H1 (cell line): ENCODE measurements around the gene RADIL. TPM values are rescaled to one million over a fixed set of nuclear protein-coding genes. Genes with fewer than 3 reads are reported as not detected.

Experiments used
- CTCF ChIA-PET: fragments of 300-600 bp; sonication (Branson Sonifier 250); formaldehyde crosslinking; loops from one replicate; lab custom pipeline; 2021; ENCODE audit not compliant: partially characterized antibody; lab: Charles Lee
- POLR2A ChIA-PET: fragments of 300-600 bp; sonication (Branson Sonifier 250); formaldehyde crosslinking; loops from one replicate; lab custom pipeline; 2021; ENCODE audit warnings: inconsistent platforms; ENCODE audit not compliant: partially characterized antibody; lab: Charles Lee
- DNase-seq, 2 experiments: peaks; one replicate each; pipeline versions ENCODE4 v3.0.0 to v3.0.0-alpha.2; 2010 to 2022; ENCODE audit warnings: low spot score in 2 of 2, low read depth in 1 of 2, mixed read lengths in 1 of 2
- FAIRE-seq: peaks from 2 replicates; lab custom pipeline; 2011; peaks lifted over from hg19 to GRCh38; lab: Jason Lieb, UNC
- H2AFZ ChIP-seq: 2 replicates; pipeline ENCODE4 v1.8.1; 2012; ENCODE audit warnings: low read length, inconsistent platforms
- H2AK5ac ChIP-seq: 2 replicates; pipeline ENCODE4 v1.6.1; 2013; ENCODE audit warnings: low read depth, low read length
- H2BK120ac ChIP-seq: replicated peaks from 2 replicates; pipeline ENCODE3; 2013; ENCODE audit warnings: low read depth, low read length, inconsistent platforms
- H2BK12ac ChIP-seq: 2 replicates; pipeline ENCODE4 v1.6.1; 2013; ENCODE audit warnings: low read depth, low read length
- H2BK15ac ChIP-seq: 2 replicates; pipeline ENCODE4 v1.6.1; 2013; ENCODE audit warnings: low read length
- H2BK20ac ChIP-seq: 2 replicates; pipeline ENCODE4 v1.6.1; 2013; ENCODE audit warnings: low read length
- H2BK5ac ChIP-seq: 2 replicates; pipeline ENCODE4 v1.6.1; 2013; ENCODE audit warnings: low read depth, low read length
- H3K14ac ChIP-seq: 2 replicates; pipeline ENCODE4 v1.6.1; 2013; ENCODE audit warnings: inconsistent platforms; ENCODE audit not compliant: insufficient read length
- H3K18ac ChIP-seq: 2 replicates; pipeline ENCODE4 v1.6.1; 2013; ENCODE audit warnings: low read length; ENCODE audit errors: extremely low read depth
- H3K23ac ChIP-seq: 2 replicates; pipeline ENCODE4 v1.6.1; 2013; ENCODE audit warnings: inconsistent platforms; ENCODE audit not compliant: insufficient read length
- H3K23me2 ChIP-seq: 2 replicates; pipeline ENCODE4 v1.6.1; 2013; ENCODE audit warnings: low read depth, low read length
- H3K27ac ChIP-seq: 2 replicates; pipeline ENCODE4 v1.6.1; 2011; ENCODE audit warnings: low read depth, low read length, inconsistent platforms
- H3K27me3 ChIP-seq, 4 experiments: replicated peaks in 1 of 4; 1 replicate in 1 of 4; 2 replicates in 3 of 4; pipeline versions ENCODE4 v1.6.1 to v1.8.1; 2011 to 2013; ENCODE audit warnings: low read length in 3 of 4, mild to moderate bottlenecking in 3 of 4, inconsistent platforms in 2 of 4, mixed read lengths in 2 of 4, moderate library complexity in 1 of 4; ENCODE audit not compliant: control insufficient read depth in 3 of 4, insufficient read depth in 3 of 4; ENCODE audit errors: extremely low read depth in 1 of 4
- H3K36me3 ChIP-seq, 4 experiments: 2 replicates each; pipeline versions ENCODE4 v1.6.1 to v1.8.1; 2011 to 2013; ENCODE audit warnings: mild to moderate bottlenecking in 4 of 4, low read length in 3 of 4, moderate library complexity in 2 of 4, control low read depth in 1 of 4, inconsistent platforms in 1 of 4; ENCODE audit not compliant: insufficient read depth in 4 of 4, control insufficient read depth in 2 of 4
- H3K4ac ChIP-seq: replicated peaks from 2 replicates; pipeline ENCODE3; 2013; ENCODE audit warnings: low read length, low read depth, mixed read lengths, inconsistent platforms; ENCODE audit not compliant: insufficient read length
- H3K4me1 ChIP-seq, 4 experiments: replicated peaks in 1 of 4; 1 replicate in 1 of 4; 2 replicates in 3 of 4; pipeline versions ENCODE4 v1.6.1 to v1.8.1; 2011 to 2013; ENCODE audit warnings: low read length in 3 of 4, inconsistent platforms in 2 of 4, mixed read lengths in 1 of 4; ENCODE audit not compliant: insufficient read depth in 4 of 4, control insufficient read depth in 3 of 4
- H3K4me2 ChIP-seq, 2 experiments: 2 replicates each; pipeline versions ENCODE4 v1.6.1 to v1.8.1; 2011 to 2013; ENCODE audit warnings: low read depth in 2 of 2, low read length in 2 of 2, control low read depth in 1 of 2, inconsistent platforms in 1 of 2, mild to moderate bottlenecking in 1 of 2; ENCODE audit not compliant: insufficient read depth in 1 of 2
- H3K4me3 ChIP-seq, 4 experiments: fragments of 200-600, 300-600 bp in 1 of 4; sonication (generic), shearing (Covaris generic), sonication (Bioruptor Twin) in 1 of 4; 2 replicates each; pipeline versions ENCODE4 v1.5.1 to v1.8.1; 2011 to 2016; ENCODE audit warnings: low read length in 4 of 4, low read depth in 3 of 4, control low read depth in 2 of 4, inconsistent platforms in 2 of 4, mild to moderate bottlenecking in 2 of 4, mixed read lengths in 1 of 4, moderate library complexity in 1 of 4; ENCODE audit not compliant: insufficient read depth in 2 of 4; ENCODE audit errors: extremely low read depth in 1 of 4
- H3K56ac ChIP-seq: replicated peaks from 2 replicates; pipeline ENCODE3; 2013; ENCODE audit warnings: low read depth, mild to moderate bottlenecking, mixed read lengths, low read length, inconsistent platforms; ENCODE audit not compliant: insufficient read length
- H3K79me1 ChIP-seq: 2 replicates; pipeline ENCODE4 v1.6.1; 2013; ENCODE audit warnings: low read depth, low read length, control low read depth
- H3K79me2 ChIP-seq, 2 experiments: 2 replicates each; pipeline versions ENCODE4 v1.6.1 to v1.8.1; 2012 to 2013; ENCODE audit warnings: low read length in 2 of 2, mild to moderate bottlenecking in 2 of 2, inconsistent platforms in 1 of 2; ENCODE audit not compliant: insufficient read depth in 2 of 2, control insufficient read depth in 1 of 2
- H3K9ac ChIP-seq, 4 experiments: replicated peaks in 1 of 4; 1 replicate in 1 of 4; 2 replicates in 3 of 4; pipeline versions ENCODE4 v1.6.1 to v1.8.1; 2011 to 2013; ENCODE audit warnings: low read depth in 3 of 4, low read length in 3 of 4, control low read depth in 2 of 4, mild to moderate bottlenecking in 2 of 4, moderate library complexity in 2 of 4, inconsistent platforms in 1 of 4; ENCODE audit errors: extremely low read depth in 1 of 4
- H3K9me3 ChIP-seq, 2 experiments: 2 replicates each; pipeline versions ENCODE4 v1.6.1 to v1.8.1; 2012 to 2013; ENCODE audit warnings: mild to moderate bottlenecking in 2 of 2, moderate library complexity in 2 of 2, control low read depth in 1 of 2, inconsistent platforms in 1 of 2, low read depth in 1 of 2, low read length in 1 of 2, mixed read lengths in 1 of 2; ENCODE audit not compliant: insufficient read depth in 2 of 2
- H4K20me1 ChIP-seq, 2 experiments: replicated peaks in 1 of 2; 2 replicates each; pipeline versions ENCODE3 to v1.8.1; 2011 to 2013; ENCODE audit warnings: inconsistent platforms in 2 of 2, low read length in 2 of 2, mild to moderate bottlenecking in 1 of 2; ENCODE audit not compliant: insufficient read depth in 2 of 2, control insufficient read depth in 1 of 2
- H4K5ac ChIP-seq: 2 replicates; pipeline ENCODE4 v1.6.1; 2013; ENCODE audit warnings: low read length, low read depth, mixed read lengths, inconsistent platforms; ENCODE audit not compliant: insufficient read length
- H4K8ac ChIP-seq: 2 replicates; pipeline ENCODE4 v1.8.0; 2013; ENCODE audit warnings: mild to moderate bottlenecking, moderate library complexity, low read length, inconsistent platforms; ENCODE audit not compliant: insufficient read depth; ENCODE audit errors: extremely low read depth
- H4K91ac ChIP-seq: replicated peaks from 2 replicates; pipeline ENCODE3; 2013; ENCODE audit warnings: low read length, mixed read lengths, inconsistent platforms; ENCODE audit not compliant: insufficient read length
- CHD1 ChIP-seq: IDR thresholded peaks from 2 replicates; pipeline ENCODE4 v1.6.1; 2012; ENCODE audit warnings: low read depth, low read length, improper control_type of control experiment
- POLR2A ChIP-seq, 2 experiments: IDR thresholded peaks; 1 replicate in 1 of 2; 2 replicates in 1 of 2; pipeline ENCODE4 v1.6.1; 2011; ENCODE audit warnings: low read depth in 2 of 2, low read length in 2 of 2, mild to moderate bottlenecking in 2 of 2; ENCODE audit errors: control extremely low read depth in 1 of 2
- SIRT6 ChIP-seq: IDR thresholded peaks from one replicate; pipeline ENCODE4 v1.7.1; 2012; ENCODE audit warnings: low read length, inconsistent platforms
- WGBS, 2 experiments: shearing (Covaris generic) in 1 of 2; methylation state at CpG; one replicate each; pipeline versions ENCODE4 v1.1.6 to v1.1.7; 2013 to 2015; ENCODE audit warnings: low lambda C conversion rate in 2 of 2, mixed read lengths in 2 of 2, inconsistent platforms in 1 of 2, low coverage in 1 of 2, missing lambda C conversion rate in 1 of 2; ENCODE audit not compliant: insufficient replicate concordance in 2 of 2, insufficient coverage in 1 of 2, insufficient read length in 1 of 2; ENCODE audit errors: extremely low coverage in 1 of 2, missing lambda C conversion rate in 1 of 2; 5-methylcytosine and 5-hydroxymethylcytosine counted together
- polyA plus RNA-seq, 7 experiments: library from polyadenylated mRNA; depleted of rRNA in 3 of 7; stranded (reverse) in 5 of 7; unstranded in 2 of 7; fragments of >200 nt in 5 of 7; fragments of 200-250 nt in 2 of 7; gene quantifications; 1 replicate in 5 of 7; 2 replicates in 1 of 7; 4 replicates in 1 of 7; pipeline versions ENCODE4 v1.2.1 to v1.2.3, GENCODE V29; 2011 to 2013; ENCODE audit warnings: missing spikeins in 2 of 7, mixed read lengths in 2 of 7
- total RNA-seq: library from RNA; stranded (reverse); fragmentation: NEBNext Ultra II Directional; extraction: Animal tissue kit (Norgen Biotek cat#: 25700); gene quantifications from 2 replicates; pipeline ENCODE4 v1.2.1, GENCODE V29; 2021

RADIL gene
- total and polyA plus RNA-seq, 2 of the 8 experiments (the other 6 are each of a cell fraction or from before 2014, with no cell fraction given), result 5.0 to 5.4 TPM

GRCh38 chr7:4825081-4825480 lies 58.4 kb downstream of the RADIL start:
- no peak overlapping the region for H2BK15ac ChIP-seq
- H4K20me1 ChIP-seq, result peaks cover 0 to 2% of the 10 kb centered on the region in 2 experiments
- no peak overlapping the region for H3K14ac ChIP-seq
- no peak overlapping the region for H2BK5ac ChIP-seq
- H3K9me3 ChIP-seq, result no peaks in the 10 kb centered on the region
- H2BK12ac ChIP-seq, result no peak overlapping the region
- H3K18ac ChIP-seq, result no peak overlapping the region
- no peaks in the 10 kb centered on the region for H3K27me3 ChIP-seq
- no peaks in the 10 kb centered on the region for H3K4me1 ChIP-seq
- H3K4me2 ChIP-seq, result no peak overlapping the region
- H3K36me3 ChIP-seq, result no peaks in the 10 kb centered on the region
- no peak for TF ChIP-seq CHD1
- no peak for TF ChIP-seq SIRT6
- no peak for TF ChIP-seq POLR2A (IDR thresholded peaks at IDR 0.05; ENCODE audit: control extremely low read depth in 1 of 2, low read depth in 2 of 2, low read length in 2 of 2)
- no peak overlapping the region for H3K9ac ChIP-seq
- H4K5ac ChIP-seq, result no peak overlapping the region
- no peak for FAIRE-seq
- H2AK5ac ChIP-seq, result no peak overlapping the region
- no peak overlapping the region for H3K4ac ChIP-seq
- H3K23me2 ChIP-seq, result no peaks in the 10 kb centered on the region
- ChIA-PET CTCF (interaction anchor here (0.6 to 1.2 kb wide), 6 partner anchors 17 to 462 kb away, joined by 3 to 4 read pairs (median 3); no protein-coding TSS in a partner anchor), POLR2A (no interaction called here)
- no peak overlapping the region for H4K91ac ChIP-seq
- no peaks in the 10 kb centered on the region for H3K79me1 ChIP-seq
- no peak overlapping the region for H3K23ac ChIP-seq
- no peak overlapping the region for H2BK120ac ChIP-seq
- no peak overlapping the region for H2AFZ ChIP-seq
- H3K4me3 ChIP-seq, result no peak overlapping the region
- no peaks in the 10 kb centered on the region for H3K79me2 ChIP-seq
- H4K8ac ChIP-seq, result no peak overlapping the region
- no peak overlapping the region for H2BK20ac ChIP-seq
- no peak overlapping the region for H3K56ac ChIP-seq
- no peak overlapping the region for H3K27ac ChIP-seq
- 89% methylated on average over 13 of the region's 15 CpGs; no CpG with 5 or more reads in 1 of the 2 experiments for WGBS, 2 experiments
- no peak for DNase-seq
